NT2/D1 (cell line): Measurements from ENCODE around the gene HAUS2.

Experiments
- DNase-seq: peaks from one replicate; pipeline ENCODE4 v3.0.0-alpha.2; 2011; ENCODE audit warnings: low read depth, low spot score
- H3K27me3 ChIP-seq: 2 replicates; pipeline ENCODE4 v1.6.0; 2011; ENCODE audit warnings: mild to moderate bottlenecking; ENCODE audit not compliant: insufficient read length, insufficient read depth
- H3K36me3 ChIP-seq: 2 replicates; pipeline ENCODE4 v1.6.1; 2011; ENCODE audit warnings: mild to moderate bottlenecking, low read length, mixed read lengths; ENCODE audit not compliant: insufficient read depth, insufficient read length
- H3K4me1 ChIP-seq: 2 replicates; pipeline ENCODE4 v1.5.1; 2011; ENCODE audit not compliant: insufficient read depth, insufficient read length
- H3K4me3 ChIP-seq: 2 replicates; pipeline ENCODE4 v1.5.1; 2011; ENCODE audit warnings: low read depth; ENCODE audit not compliant: insufficient read length
- H3K9ac ChIP-seq: 2 replicates; pipeline ENCODE4 v1.6.0; 2011; ENCODE audit warnings: low read depth; ENCODE audit not compliant: insufficient read length
- H3K9me3 ChIP-seq: 2 replicates; pipeline ENCODE4 v1.5.1; 2011; ENCODE audit warnings: mild to moderate bottlenecking, low read length; ENCODE audit not compliant: insufficient read depth
- SUZ12 ChIP-seq: IDR thresholded peaks from 2 replicates; pipeline ENCODE4 v1.6.1; 2011; ENCODE audit not compliant: insufficient read length, insufficient read depth; ENCODE audit errors: extremely low read depth
- YY1 ChIP-seq: IDR thresholded peaks from 2 replicates; pipeline ENCODE4 v1.6.1; 2011; ENCODE audit not compliant: insufficient read length, insufficient read depth
- ZNF274 ChIP-seq: IDR thresholded peaks from 2 replicates; pipeline ENCODE4 v1.6.1; 2011; ENCODE audit warnings: mild to moderate bottlenecking, low read depth, low read length

Gene HAUS2

DNA sequence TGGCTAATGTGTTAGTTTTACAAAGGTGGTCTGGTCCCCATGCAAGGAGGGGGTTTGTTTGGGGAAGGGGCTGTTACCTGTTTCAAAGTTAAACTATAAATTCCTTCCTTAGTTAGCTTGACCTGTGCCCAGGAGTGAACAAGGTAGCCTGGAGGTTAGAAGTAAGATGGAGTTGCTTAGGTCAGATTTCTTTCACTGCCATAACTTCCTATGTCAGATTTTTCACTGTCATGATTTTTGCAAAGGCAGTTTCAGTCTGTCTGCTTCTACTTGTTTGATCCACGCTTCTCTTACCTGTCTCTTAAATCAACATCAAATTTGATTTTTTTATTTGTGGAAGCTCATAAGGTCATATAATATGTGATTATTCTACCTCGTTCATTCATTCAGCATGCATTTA lies 55.3 kb downstream of the HAUS2 start:
- Histone ChIP-seq H3K36me3 (peaks cover 7% of the 10 kb centered on the region), H3K9me3 (peaks cover 28% of the 10 kb centered on the region), H3K27me3 (no peaks in the 10 kb centered on the region), H3K4me3 (no peak overlapping the region), H3K4me1 (no peaks in the 10 kb centered on the region), H3K9ac (no peak overlapping the region)
- no peak for DNase-seq
- TF ChIP-seq YY1 (no peak), ZNF274 (no peak), SUZ12 (no peak)

GRCh38 chr15:42604894-42605744 lies 56.5 kb downstream of the HAUS2 start:
- DNase-seq: no peak
- Histone ChIP-seq H3K27me3 (no peaks in the 10 kb centered on the region), H3K4me1 (no peaks in the 10 kb centered on the region), H3K9ac (no peak overlapping the region), H3K4me3 (no peak overlapping the region), H3K9me3 (peaks cover 22% of the 10 kb centered on the region), H3K36me3 (peaks cover 4% of the 10 kb centered on the region)
- TF ChIP-seq ZNF274: no peak
- no peak for TF ChIP-seq SUZ12
- TF ChIP-seq YY1: no peak

GRCh38 chr15:42605796-42606195 lies 57.2 kb downstream of the HAUS2 start:
- Histone ChIP-seq H3K4me3 (no peak overlapping the region), H3K9ac (no peak overlapping the region), H3K27me3 (no peaks in the 10 kb centered on the region), H3K9me3 (peaks cover 22% of the 10 kb centered on the region), H3K4me1 (no peaks in the 10 kb centered on the region), H3K36me3 (peaks cover 4% of the 10 kb centered on the region)
- DNase-seq: no peak
- TF ChIP-seq YY1 (no peak), SUZ12 (no peak), ZNF274 (no peak)

- Histone ChIP-seq H3K27me3 (no peaks in the 10 kb centered on the region), H3K9me3 (peaks cover 7% of the 10 kb centered on the region), H3K4me3 (no peak overlapping the region), H3K9ac (no peak overlapping the region), H3K36me3 (peaks cover 4% of the 10 kb centered on the region), H3K4me1 (no peaks in the 10 kb centered on the region)
- no peak for DNase-seq
- TF ChIP-seq SUZ12 (no peak), ZNF274 (no peak), YY1 (no peak)
Measured at GRCh38 chr15:42608110-42608531, 59.5 kb downstream of the HAUS2 start.

- Histone ChIP-seq H3K4me1 (no peaks in the 10 kb centered on the region), H3K4me3 (no peak overlapping the region), H3K36me3 (peaks cover 4% of the 10 kb centered on the region), H3K9me3 (no peaks in the 10 kb centered on the region), H3K9ac (no peak overlapping the region), H3K27me3 (no peaks in the 10 kb centered on the region)
- TF ChIP-seq YY1 (no peak), ZNF274 (no peak), SUZ12 (no peak)
- DNase-seq: no peak
Measured at GRCh38 chr15:42608752-42609488, 60.3 kb downstream of the HAUS2 start.

GRCh38 chr15:42611532-42611931 lies 62.9 kb downstream of the HAUS2 start:
- H3K9me3 ChIP-seq: no peaks in the 10 kb centered on the region
- H3K4me1 ChIP-seq: no peaks in the 10 kb centered on the region
- H3K9ac ChIP-seq: no peak overlapping the region
- TF ChIP-seq YY1: no peak
- no peak for TF ChIP-seq ZNF274
- no peak for TF ChIP-seq SUZ12
- H3K4me3 ChIP-seq: no peak overlapping the region
- H3K36me3 ChIP-seq: no peaks in the 10 kb centered on the region
- DNase-seq: no peak
- H3K27me3 ChIP-seq: no peaks in the 10 kb centered on the region

DNA sequence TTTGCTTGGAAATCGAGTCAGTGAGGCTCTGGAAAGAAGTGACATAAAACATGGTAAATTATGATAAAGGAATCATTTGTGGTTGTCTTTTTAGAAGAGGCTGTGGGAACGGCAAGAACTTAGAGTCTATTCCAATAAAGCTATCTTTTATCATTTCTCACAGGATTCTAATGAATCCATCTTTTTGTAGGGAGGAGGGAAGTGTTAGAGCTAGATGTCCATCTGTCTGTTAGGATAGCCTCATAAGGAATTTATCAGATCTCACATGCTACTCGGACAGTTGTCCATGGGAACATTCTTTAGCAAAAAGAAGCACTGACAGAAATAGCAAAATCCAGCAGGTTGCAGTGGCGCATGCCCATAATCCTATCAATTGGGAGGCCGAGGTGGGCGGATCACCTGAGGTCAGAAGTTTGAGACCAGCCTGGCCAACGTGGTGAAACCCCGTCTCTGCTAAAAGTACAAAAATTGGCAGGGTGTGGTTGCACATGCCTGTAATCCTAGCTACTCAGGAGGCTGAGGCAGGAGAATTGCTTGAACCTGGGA lies 63.8 kb downstream of the HAUS2 start:
- peaks cover 2% of the 10 kb centered on the region for H3K36me3 ChIP-seq
- DNase-seq: no peak
- H3K4me3 ChIP-seq: no peak overlapping the region
- no peaks in the 10 kb centered on the region for H3K27me3 ChIP-seq
- H3K9me3 ChIP-seq: no peaks in the 10 kb centered on the region
- no peaks in the 10 kb centered on the region for H3K4me1 ChIP-seq
- TF ChIP-seq ZNF274 (no peak), YY1 (no peak), SUZ12 (no peak)
- no peak overlapping the region for H3K9ac ChIP-seq
